Measurements from ENCODE around the gene KCNK5. TPM values are rescaled to one million over a fixed set of nuclear protein-coding genes. Genes with fewer than 3 reads are reported as not detected.
A peak's percentile ranks its signal among the peaks of the same experiment; 100 is the strongest.

KCNK5 gene
- total RNA-seq, 2 donors from 2014 or later: 6.1 to 8.9 TPM

GRCh38 chr6:39256294-39256940, 27.1 kb upstream of the KCNK5 start:
- peaks cover 4% of the 10 kb centered on the region for H3K9me3 Mint-ChIP-seq
- no peaks in the 10 kb centered on the region for H3K36me3 Mint-ChIP-seq (ENCODE audit: low read depth)
- H3K27ac Mint-ChIP-seq: no peak overlapping the region
- no peak for ATAC-seq (replicated peaks)
- no peaks in the 10 kb centered on the region for H3K4me1 Mint-ChIP-seq
- H3K4me3 Mint-ChIP-seq: no peak overlapping the region
- peaks cover 12% of the 10 kb centered on the region for H3K27me3 Mint-ChIP-seq

- H3K36me3 Mint-ChIP-seq (ENCODE audit: low read depth): no peaks in the 10 kb centered on the region
- H3K27ac Mint-ChIP-seq: no peak overlapping the region
- peaks cover 9% of the 10 kb centered on the region for H3K27me3 Mint-ChIP-seq
- peaks cover 4% of the 10 kb centered on the region for H3K9me3 Mint-ChIP-seq
- H3K4me1 Mint-ChIP-seq: no peaks in the 10 kb centered on the region
- no peak overlapping the region for H3K4me3 Mint-ChIP-seq
- ATAC-seq (replicated peaks): no peak
Measured at GRCh38 chr6:39254999-39255535, 25.8 kb upstream of the KCNK5 start.

GRCh38 chr6:39251406-39251805, 22.1 kb upstream of the KCNK5 start:
- no peak for ATAC-seq (replicated peaks)
- Mint-ChIP-seq H3K4me3 (no peak overlapping the region), H3K27ac (no peak overlapping the region)

GRCh38 chr6:39250507-39250906, 21.2 kb upstream of the KCNK5 start:
- Mint-ChIP-seq H3K27ac (no peak overlapping the region), H3K36me3 (ENCODE audit: low read depth) (no peaks in the 10 kb centered on the region), H3K27me3 (peaks cover 5% of the 10 kb centered on the region), H3K9me3 (peaks cover 4% of the 10 kb centered on the region), H3K4me1 (peaks cover 7% of the 10 kb centered on the region), H3K4me3 (no peak overlapping the region)
- no peak for ATAC-seq (replicated peaks)

More at GRCh38 chr6:39251406-39251805, 22.1 kb upstream of the KCNK5 start:
- peaks cover 7% of the 10 kb centered on the region for H3K4me1 Mint-ChIP-seq
- H3K9me3 Mint-ChIP-seq: peaks cover 4% of the 10 kb centered on the region
- H3K36me3 Mint-ChIP-seq (ENCODE audit: low read depth): no peaks in the 10 kb centered on the region
- peaks cover 5% of the 10 kb centered on the region for H3K27me3 Mint-ChIP-seq

GRCh38 chr6:39249278-39249677, 20.0 kb upstream of the KCNK5 start:
- no peak overlapping the region for H3K27ac Mint-ChIP-seq

GRCh38 chr6:39247667-39248194, 18.5 kb upstream of the KCNK5 start:
- Mint-ChIP-seq H3K27me3 (no peaks in the 10 kb centered on the region), H3K4me3 (no peak overlapping the region), H3K4me1 (peaks cover 7% of the 10 kb centered on the region), H3K9me3 (no peaks in the 10 kb centered on the region), H3K27ac (no peak overlapping the region), H3K36me3 (ENCODE audit: low read depth) (no peaks in the 10 kb centered on the region)
- ATAC-seq (replicated peaks): no peak

More at GRCh38 chr6:39249278-39249677, 20.0 kb upstream of the KCNK5 start:
- Mint-ChIP-seq H3K4me1 (peaks cover 7% of the 10 kb centered on the region), H3K9me3 (peaks cover 4% of the 10 kb centered on the region), H3K27me3 (peaks cover 5% of the 10 kb centered on the region), H3K4me3 (no peak overlapping the region), H3K36me3 (ENCODE audit: low read depth) (no peaks in the 10 kb centered on the region)
- ATAC-seq (replicated peaks): no peak

- Mint-ChIP-seq H3K4me1 (peaks cover 7% of the 10 kb centered on the region), H3K27me3 (no peaks in the 10 kb centered on the region), H3K36me3 (ENCODE audit: low read depth) (no peaks in the 10 kb centered on the region), H3K9me3 (no peaks in the 10 kb centered on the region), H3K4me3 (no peak overlapping the region), H3K27ac (no peak overlapping the region)
- ATAC-seq (replicated peaks): no peak
Measured at GRCh38 chr6:39243809-39244208, 14.5 kb upstream of the KCNK5 start.

- no peak overlapping the region for H3K27ac Mint-ChIP-seq
- no peak overlapping the region for H3K4me3 Mint-ChIP-seq
- no peaks in the 10 kb centered on the region for H3K27me3 Mint-ChIP-seq
- no peaks in the 10 kb centered on the region for H3K36me3 Mint-ChIP-seq (ENCODE audit: low read depth)
- no peak for ATAC-seq (replicated peaks)
- H3K4me1 Mint-ChIP-seq: no peaks in the 10 kb centered on the region
- no peaks in the 10 kb centered on the region for H3K9me3 Mint-ChIP-seq
Measured at GRCh38 chr6:39240155-39240757, 11.0 kb upstream of the KCNK5 start.

- H3K9me3 Mint-ChIP-seq: no peaks in the 10 kb centered on the region
- H3K4me1 Mint-ChIP-seq: no peaks in the 10 kb centered on the region
- no peaks in the 10 kb centered on the region for H3K36me3 Mint-ChIP-seq (ENCODE audit: low read depth)
- H3K4me3 Mint-ChIP-seq: no peak overlapping the region
- H3K27ac Mint-ChIP-seq: no peak overlapping the region
- ATAC-seq (replicated peaks): no peak
- H3K27me3 Mint-ChIP-seq: no peaks in the 10 kb centered on the region
Measured at GRCh38 chr6:39239527-39240154, 10.4 kb upstream of the KCNK5 start.

- no peaks in the 10 kb centered on the region for H3K9me3 Mint-ChIP-seq
- H3K4me3 Mint-ChIP-seq: no peak overlapping the region
- H3K36me3 Mint-ChIP-seq (ENCODE audit: low read depth): no peaks in the 10 kb centered on the region
- no peaks in the 10 kb centered on the region for H3K4me1 Mint-ChIP-seq
- ATAC-seq (replicated peaks): no peak
- no peak overlapping the region for H3K27ac Mint-ChIP-seq
- H3K27me3 Mint-ChIP-seq: no peaks in the 10 kb centered on the region
Measured at GRCh38 chr6:39236742-39237141, 7.5 kb upstream of the KCNK5 start.

- Mint-ChIP-seq H3K27me3 (peaks cover 4% of the 10 kb centered on the region), H3K27ac (no peak overlapping the region), H3K9me3 (no peaks in the 10 kb centered on the region), H3K4me3 (no peak overlapping the region), H3K36me3 (ENCODE audit: low read depth) (no peaks in the 10 kb centered on the region), H3K4me1 (no peaks in the 10 kb centered on the region)
- ATAC-seq (replicated peaks): no peak
Measured at GRCh38 chr6:39233333-39233732, 4.1 kb upstream of the KCNK5 start.

- peaks cover 8% of the 10 kb centered on the region for H3K4me1 Mint-ChIP-seq
- H3K27me3 Mint-ChIP-seq: peaks cover 10% of the 10 kb centered on the region
- ATAC-seq (replicated peaks): no peak
- peaks cover 5% of the 10 kb centered on the region for H3K36me3 Mint-ChIP-seq (ENCODE audit: low read depth)
- H3K9me3 Mint-ChIP-seq: no peaks in the 10 kb centered on the region
- H3K4me3 Mint-ChIP-seq: no peak overlapping the region
- no peak overlapping the region for H3K27ac Mint-ChIP-seq
Measured at GRCh38 chr6:39231521-39232243, 2.4 kb upstream of the KCNK5 start.

- Mint-ChIP-seq H3K36me3 (ENCODE audit: low read depth) (peaks cover 12% of the 10 kb centered on the region), H3K9me3 (no peaks in the 10 kb centered on the region), H3K27me3 (peaks cover 10% of the 10 kb centered on the region), H3K4me1 (peaks cover 15% of the 10 kb centered on the region), H3K27ac (no peak overlapping the region), H3K4me3 (peak overlapping the region; percentile 83)
- no peak for ATAC-seq (replicated peaks)
Measured at GRCh38 chr6:39230654-39231035, 1.4 kb upstream of the KCNK5 start.
